ENCODE results near the gene SPTAN1. TPM values are rescaled to one million over a fixed set of nuclear protein-coding genes. Genes with fewer than 3 reads are reported as not detected.
A peak's percentile ranks its signal among the peaks of the same experiment; 100 is the strongest.

SPTAN1 gene
- polyA plus RNA-seq, 2 of the 4 experiments (the other 2 are of a cell fraction) = 104 to 122 TPM

GRCh38 chr9:128656416-128657343 lies 104.3 kb downstream of the SPTAN1 start, which contains the start of gene DYNC2I2:
DYNC2I2 (minus strand) TSS chr9:128656847; CDS start chr9:128656726, 121 bp downstream.
- DNase-seq (ENCODE audit: low read depth in 1 of 2, low spot score in 1 of 2) (peak; percentile 94 to 96), ATAC-seq (peak; percentile 95 to 99), FAIRE-seq (no peak)
- H3K4me2 ChIP-seq = peak within 1 kb of the TSS; percentile 72
- CTCF ChIA-PET = interaction anchor here (0.6 to 1.5 kb wide), 5 partner anchors 8 to 107 kb away, joined by 3 to 8 read pairs (median 4); partner anchors contain the start of gene PKN3
- no peaks in the 10 kb centered on the region for H3K9me3 ChIP-seq
- H3K4me1 ChIP-seq = peaks cover 4% of the 10 kb centered on the region; the same call in 1 of the 3 replicates
- POLR2A ChIA-PET = interaction anchor here (0.6 to 2.0 kb wide), 5 partner anchors 10 to 214 kb away, joined by 3 to 8 read pairs (median 4); partner anchors contain the start of gene SET
- peak within 1 kb of the TSS; percentile 84 for H3K4me3 ChIP-seq
- peak within 1 kb of the TSS; percentile 94 to 99 for H3K27ac ChIP-seq
- 2% methylated on average over 37 of the region's 86 CpGs for WGBS (ENCODE audit: missing lambda C conversion rate)
- TF ChIP-seq FOSB (CRISPR knock-in tag; IDR thresholded peaks at IDR 0.05) = no peak
- no peak for TF ChIP-seq CBX2 (IDR thresholded peaks at IDR 0.05; ENCODE audit: borderline replicate concordance, low read depth)
- no peak for TF ChIP-seq ZNF302 (CRISPR knock-in tag; IDR thresholded peaks at IDR 0.05)
- TF ChIP-seq, protein P1, sequence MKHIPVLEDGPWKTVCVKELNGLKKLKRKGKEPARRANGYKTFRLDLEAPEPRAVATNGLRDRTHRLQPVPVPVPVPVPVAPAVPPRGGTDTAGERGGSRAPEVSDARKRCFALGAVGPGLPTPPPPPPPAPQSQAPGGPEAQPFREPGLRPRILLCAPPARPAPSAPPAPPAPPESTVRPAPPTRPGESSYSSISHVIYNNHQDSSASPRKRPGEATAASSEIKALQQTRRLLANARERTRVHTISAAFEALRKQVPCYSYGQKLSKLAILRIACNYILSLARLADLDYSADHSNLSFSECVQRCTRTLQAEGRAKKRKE (CRISPR knock-in tag; IDR thresholded peaks at IDR 0.05; ENCODE audit: low read depth) = 0 out of 2 replicates have a peak, but pooled peaks have one; percentile 44
- 0 out of 2 replicates have a peak, but pooled peaks have one; percentile 55 for TF ChIP-seq HOXB5 (CRISPR knock-in tag; IDR thresholded peaks at IDR 0.05)
- TF ChIP-seq HOXB13 (CRISPR knock-in tag; IDR thresholded peaks at IDR 0.05; ENCODE audit: low read depth) = peak; percentile 85
- TF ChIP-seq SMC3 (IDR thresholded peaks at IDR 0.05) = no peak
- TF ChIP-seq JUN (IDR thresholded peaks at IDR 0.05) = peak; percentile 39 to 92; a peak in 4 of 5 replicates
- TF ChIP-seq ZSCAN20 (CRISPR knock-in tag; IDR thresholded peaks at IDR 0.05) = peak; percentile 62; the same call in 1 of the 2 replicates
- no peak for TF ChIP-seq SREBF2 (IDR thresholded peaks at IDR 0.05)
- no peak; a peak in 1 of 5 replicates for TF ChIP-seq RAD21 (conservative IDR thresholded peaks at IDR 0.05 in 1 of 2, IDR thresholded peaks at IDR 0.05 in 1 of 2)
- TF ChIP-seq POLR2A (IDR thresholded peaks at IDR 0.05; ENCODE audit: low read length) = peak; percentile 86
- TF ChIP-seq GATA3 (IDR thresholded peaks at IDR 0.05; ENCODE audit: borderline replicate concordance) = no peak; the same call in 1 of the 2 replicates
- TF ChIP-seq, protein P2, sequence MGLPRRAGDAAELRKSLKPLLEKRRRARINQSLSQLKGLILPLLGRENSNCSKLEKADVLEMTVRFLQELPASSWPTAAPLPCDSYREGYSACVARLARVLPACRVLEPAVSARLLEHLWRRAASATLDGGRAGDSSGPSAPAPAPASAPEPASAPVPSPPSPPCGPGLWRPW (IDR thresholded peaks at IDR 0.05) = no peak
- no peak for TF ChIP-seq KDM5A (IDR thresholded peaks at IDR 0.05)
- TF ChIP-seq ESRRA (IDR thresholded peaks at IDR 0.05; ENCODE audit: borderline replicate concordance, low read length) = no peak
- no peak for TF ChIP-seq ZFP36 (IDR thresholded peaks at IDR 0.05; ENCODE audit: borderline replicate concordance, partially characterized antibody)
- TF ChIP-seq CHD2 (IDR thresholded peaks at IDR 0.05; ENCODE audit: low read length, partially characterized antibody) = no peak
- TF ChIP-seq RFX5 (IDR thresholded peaks at IDR 0.05) = 0 out of 2 replicates have a peak, but pooled peaks have one; percentile 27
- peak; percentile 88 for TF ChIP-seq E2F6 (IDR thresholded peaks at IDR 0.05; ENCODE audit: borderline replicate concordance, low read depth)
- TF ChIP-seq, protein P3, sequence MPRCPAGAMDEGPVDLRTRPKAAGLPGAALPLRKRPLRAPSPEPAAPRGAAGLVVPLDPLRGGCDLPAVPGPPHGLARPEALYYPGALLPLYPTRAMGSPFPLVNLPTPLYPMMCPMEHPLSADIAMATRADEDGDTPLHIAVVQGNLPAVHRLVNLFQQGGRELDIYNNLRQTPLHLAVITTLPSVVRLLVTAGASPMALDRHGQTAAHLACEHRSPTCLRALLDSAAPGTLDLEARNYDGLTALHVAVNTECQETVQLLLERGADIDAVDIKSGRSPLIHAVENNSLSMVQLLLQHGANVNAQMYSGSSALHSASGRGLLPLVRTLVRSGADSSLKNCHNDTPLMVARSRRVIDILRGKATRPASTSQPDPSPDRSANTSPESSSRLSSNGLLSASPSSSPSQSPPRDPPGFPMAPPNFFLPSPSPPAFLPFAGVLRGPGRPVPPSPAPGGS (IDR thresholded peaks at IDR 0.05) = peak; percentile 54; the same call in 1 of the 3 replicates
- TF ChIP-seq, protein P4, sequence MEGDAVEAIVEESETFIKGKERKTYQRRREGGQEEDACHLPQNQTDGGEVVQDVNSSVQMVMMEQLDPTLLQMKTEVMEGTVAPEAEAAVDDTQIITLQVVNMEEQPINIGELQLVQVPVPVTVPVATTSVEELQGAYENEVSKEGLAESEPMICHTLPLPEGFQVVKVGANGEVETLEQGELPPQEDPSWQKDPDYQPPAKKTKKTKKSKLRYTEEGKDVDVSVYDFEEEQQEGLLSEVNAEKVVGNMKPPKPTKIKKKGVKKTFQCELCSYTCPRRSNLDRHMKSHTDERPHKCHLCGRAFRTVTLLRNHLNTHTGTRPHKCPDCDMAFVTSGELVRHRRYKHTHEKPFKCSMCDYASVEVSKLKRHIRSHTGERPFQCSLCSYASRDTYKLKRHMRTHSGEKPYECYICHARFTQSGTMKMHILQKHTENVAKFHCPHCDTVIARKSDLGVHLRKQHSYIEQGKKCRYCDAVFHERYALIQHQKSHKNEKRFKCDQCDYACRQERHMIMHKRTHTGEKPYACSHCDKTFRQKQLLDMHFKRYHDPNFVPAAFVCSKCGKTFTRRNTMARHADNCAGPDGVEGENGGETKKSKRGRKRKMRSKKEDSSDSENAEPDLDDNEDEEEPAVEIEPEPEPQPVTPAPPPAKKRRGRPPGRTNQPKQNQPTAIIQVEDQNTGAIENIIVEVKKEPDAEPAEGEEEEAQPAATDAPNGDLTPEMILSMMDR (IDR thresholded peaks at IDR 0.05) = no peak
- TF ChIP-seq MAFK (IDR thresholded peaks at IDR 0.05; ENCODE audit: partially characterized antibody) = no peak
- no peak for TF ChIP-seq CEBPB (IDR thresholded peaks at IDR 0.05)
- peak; percentile 57; the same call in 1 of the 2 replicates for TF ChIP-seq RARB (CRISPR knock-in tag; IDR thresholded peaks at IDR 0.05)
- no peak for TF ChIP-seq JUNB (IDR thresholded peaks at IDR 0.05)
- no peak for TF ChIP-seq MAZ (IDR thresholded peaks at IDR 0.05; ENCODE audit: borderline replicate concordance, low read depth, low read length)
- TF ChIP-seq TP53 (CRISPR knock-in tag; IDR thresholded peaks at IDR 0.05) = no peak
- no peak for TF ChIP-seq REST (IDR thresholded peaks at IDR 0.05)
- no peak for TF ChIP-seq RCOR1 (IDR thresholded peaks at IDR 0.05; ENCODE audit: low read depth, low read length)
- no peak for TF ChIP-seq RNF2 (IDR thresholded peaks at IDR 0.05; ENCODE audit: borderline replicate concordance, low read depth)

Measured in A549 (cell line).